ENCODE data around the gene CKAP2L.

The CKAP2L gene

DNA sequence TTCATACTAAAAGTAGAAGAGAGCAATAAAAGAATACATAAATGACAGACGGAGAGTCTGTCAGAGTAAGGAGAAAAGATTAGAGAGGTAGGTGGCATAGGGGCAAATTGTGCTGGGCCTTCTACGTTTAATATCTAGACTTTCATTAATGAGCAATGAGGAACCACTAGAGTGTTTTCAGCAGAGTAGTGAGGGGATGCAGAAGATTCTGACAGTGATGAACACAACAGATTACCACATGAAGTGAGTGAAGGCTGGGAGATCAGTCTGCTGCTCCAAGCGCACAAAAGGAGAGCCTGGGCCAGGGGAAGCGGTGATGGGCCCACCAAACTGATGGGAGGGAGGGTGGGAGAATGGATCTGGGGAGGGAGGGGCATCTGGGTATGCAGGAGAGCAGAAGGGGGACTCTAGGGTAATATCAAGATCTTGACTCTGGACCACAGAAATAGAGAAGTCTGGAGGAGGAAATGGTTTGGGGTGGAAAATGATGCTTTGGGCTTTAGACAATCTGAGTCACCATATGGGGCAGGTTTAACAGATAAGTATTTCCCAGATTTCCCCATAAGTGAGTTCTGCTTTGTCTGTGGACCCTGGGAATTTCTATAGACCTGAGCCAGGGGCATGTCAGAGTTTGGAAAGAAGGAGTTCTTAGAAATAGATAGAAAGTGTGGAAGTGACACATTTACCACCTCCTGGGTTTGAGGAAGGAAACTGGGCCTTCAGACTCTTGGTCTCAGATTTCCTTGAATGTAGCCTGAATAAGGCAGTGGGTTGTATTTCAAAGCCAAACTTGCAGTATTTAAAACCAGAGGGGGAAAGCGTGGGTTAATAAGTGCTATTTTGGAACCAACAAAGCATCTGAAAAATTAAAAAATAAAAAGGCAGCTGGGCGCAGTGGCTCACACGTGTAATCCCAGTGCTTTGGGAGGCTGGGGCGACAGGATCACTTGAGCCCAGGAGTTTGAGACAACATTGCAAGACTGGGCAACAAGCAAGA, 34.9 kb upstream of the CKAP2L start:
- no peak for TF ChIP-seq GATA3 (IDR thresholded peaks at IDR 0.05; ENCODE audit: low read depth, low read length)
- TF ChIP-seq GATA2 (IDR thresholded peaks at IDR 0.05; ENCODE audit: low read depth, low read length) = no peak

DNA sequence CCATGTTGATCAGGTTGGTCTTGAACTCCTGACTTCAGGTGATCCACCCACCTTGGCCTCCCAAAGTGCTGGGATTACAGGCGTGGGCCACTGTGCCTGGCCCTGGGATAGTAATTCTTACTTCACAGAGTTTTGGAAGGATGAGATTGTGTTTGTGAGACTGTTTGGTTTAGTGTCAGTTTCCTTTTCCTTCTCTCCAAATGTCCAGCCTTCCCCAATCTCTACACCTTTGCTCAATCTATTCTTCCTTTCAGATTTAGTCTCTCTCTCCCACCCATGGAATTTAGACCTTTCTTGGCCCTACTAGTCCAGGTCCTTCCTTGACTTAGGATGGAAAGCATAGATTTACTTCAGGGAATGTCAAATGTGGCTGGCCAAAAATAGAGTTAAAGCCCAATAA, 32.1 kb upstream of the CKAP2L start:
- no peak for TF ChIP-seq GATA2 (IDR thresholded peaks at IDR 0.05; ENCODE audit: low read depth, low read length)
- TF ChIP-seq GATA3 (IDR thresholded peaks at IDR 0.05; ENCODE audit: low read depth, low read length) = no peak

DNA sequence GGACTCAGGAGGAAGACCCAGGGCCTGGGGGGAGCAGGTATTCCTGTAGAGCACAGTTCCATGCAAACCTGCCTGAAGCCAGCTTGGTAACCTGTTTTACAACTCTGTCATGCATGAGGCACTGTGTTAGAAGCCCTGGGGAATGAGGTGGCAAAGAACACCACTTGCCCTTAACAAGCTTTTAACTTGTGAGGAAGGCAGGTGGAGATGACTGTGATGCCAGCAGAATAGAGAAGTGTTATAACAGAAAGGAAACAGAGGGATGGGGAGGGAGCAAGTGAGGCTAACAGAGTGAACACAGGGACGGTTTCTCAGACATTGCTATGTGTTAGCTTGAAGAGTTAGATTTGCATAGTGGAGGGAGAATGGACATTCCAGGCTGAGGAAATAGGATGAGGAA, 31.4 kb upstream of the CKAP2L start:
- TF ChIP-seq GATA2 (IDR thresholded peaks at IDR 0.05; ENCODE audit: low read depth, low read length) (no peak), GATA3 (IDR thresholded peaks at IDR 0.05; ENCODE audit: low read depth, low read length) (no peak)

DNA sequence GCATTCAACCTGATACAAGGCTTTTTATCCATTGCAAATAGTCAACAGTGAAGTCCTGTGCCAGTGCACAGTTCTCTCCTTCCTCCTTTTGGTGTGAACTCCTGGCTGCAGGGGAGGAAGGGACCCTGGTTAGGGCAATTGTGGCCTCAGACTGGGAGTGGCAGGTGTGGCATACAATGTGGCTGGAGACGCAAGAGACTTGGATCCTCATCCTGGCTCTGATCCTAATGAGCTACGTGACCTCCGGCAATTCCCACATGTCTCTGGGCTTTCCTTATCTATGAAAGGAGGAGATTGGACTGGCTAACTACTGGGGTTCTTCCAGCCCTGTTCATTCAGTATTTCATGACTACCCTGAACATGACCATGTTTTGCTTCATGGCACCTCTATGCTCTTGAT, 30.4 kb upstream of the CKAP2L start:
- TF ChIP-seq GATA2 (IDR thresholded peaks at IDR 0.05; ENCODE audit: low read depth, low read length) (no peak), GATA3 (IDR thresholded peaks at IDR 0.05; ENCODE audit: low read depth, low read length) (no peak)

DNA sequence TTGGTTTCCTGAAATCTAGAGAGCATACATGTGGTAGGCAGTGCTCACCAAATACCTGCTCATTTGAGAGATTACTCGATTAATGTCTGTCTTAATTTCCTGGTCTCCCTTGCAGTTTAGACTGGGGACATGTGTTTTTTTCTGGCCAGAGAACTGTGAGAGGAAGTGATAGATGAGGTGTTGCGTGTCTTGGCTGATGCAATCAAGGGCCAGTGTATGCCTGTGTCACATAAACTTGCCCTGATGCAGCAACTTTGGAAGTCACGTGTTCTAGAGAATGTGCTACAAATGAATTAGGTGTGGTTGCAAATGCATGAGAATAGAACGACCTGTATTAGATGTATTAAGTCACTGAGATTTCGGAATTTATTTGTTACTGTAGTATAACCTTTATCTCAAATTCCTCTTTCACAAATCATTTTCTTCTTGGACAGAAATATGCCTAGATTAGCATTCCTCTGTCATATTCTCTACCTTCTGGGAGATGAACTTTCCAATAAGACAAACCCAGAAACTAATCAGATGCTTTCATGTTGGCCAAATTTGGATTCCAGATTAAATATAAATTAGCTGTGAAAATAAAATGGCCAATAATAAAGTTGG, 29.8 kb upstream of the CKAP2L start:
- TF ChIP-seq GATA2 (IDR thresholded peaks at IDR 0.05; ENCODE audit: low read depth, low read length) (no peak), GATA3 (IDR thresholded peaks at IDR 0.05; ENCODE audit: low read depth, low read length) (no peak)

DNA sequence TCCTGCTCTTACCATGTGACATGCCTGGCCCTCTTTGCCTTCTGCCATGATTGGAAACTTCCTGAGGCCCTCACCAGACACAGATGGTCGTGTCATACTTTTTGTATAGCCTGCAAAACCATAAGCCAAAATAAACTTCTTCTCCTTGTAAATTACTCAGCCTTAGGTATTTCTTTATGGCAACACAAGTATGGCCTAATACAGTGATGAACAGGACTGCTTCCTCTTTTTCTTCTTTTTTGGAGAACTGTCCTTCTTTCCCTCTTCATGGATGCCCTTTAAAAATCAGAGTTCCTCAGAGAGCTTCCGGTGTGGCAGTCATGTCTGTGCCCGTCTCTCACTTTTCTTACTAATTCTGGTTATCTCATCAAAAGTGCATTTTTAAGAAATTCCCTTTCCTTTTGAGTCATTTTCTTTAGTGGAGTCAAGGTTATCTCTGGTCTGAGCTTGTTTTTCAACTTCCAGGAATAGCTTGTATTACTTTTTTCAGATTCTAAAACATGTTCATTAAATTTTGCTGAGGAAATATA, 29.1 kb upstream of the CKAP2L start:
- TF ChIP-seq GATA3 (IDR thresholded peaks at IDR 0.05; ENCODE audit: low read depth, low read length) = no peak
- no peak for TF ChIP-seq GATA2 (IDR thresholded peaks at IDR 0.05; ENCODE audit: low read depth, low read length)

DNA sequence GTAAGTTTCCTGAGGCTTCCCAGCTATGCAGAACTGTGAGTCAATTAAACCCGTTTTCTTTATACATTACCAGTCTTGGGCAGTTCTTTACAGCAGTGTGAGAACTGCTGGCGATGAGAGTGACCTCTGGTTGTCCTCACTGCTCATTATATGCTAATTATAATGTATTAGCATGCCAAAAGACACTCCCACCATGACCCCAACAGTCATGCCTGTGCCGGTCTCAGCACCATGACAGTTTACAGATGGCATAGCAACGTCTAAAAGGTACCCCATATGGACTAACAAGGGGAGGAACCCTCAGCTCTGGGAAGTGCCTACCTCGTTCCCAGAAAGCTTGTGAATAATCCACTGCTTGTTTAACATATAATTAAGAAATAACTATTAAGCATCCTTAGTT, 28.0 kb upstream of the CKAP2L start:
- TF ChIP-seq GATA2 (IDR thresholded peaks at IDR 0.05; ENCODE audit: low read depth, low read length) (no peak), GATA3 (IDR thresholded peaks at IDR 0.05; ENCODE audit: low read depth, low read length) (no peak)

DNA sequence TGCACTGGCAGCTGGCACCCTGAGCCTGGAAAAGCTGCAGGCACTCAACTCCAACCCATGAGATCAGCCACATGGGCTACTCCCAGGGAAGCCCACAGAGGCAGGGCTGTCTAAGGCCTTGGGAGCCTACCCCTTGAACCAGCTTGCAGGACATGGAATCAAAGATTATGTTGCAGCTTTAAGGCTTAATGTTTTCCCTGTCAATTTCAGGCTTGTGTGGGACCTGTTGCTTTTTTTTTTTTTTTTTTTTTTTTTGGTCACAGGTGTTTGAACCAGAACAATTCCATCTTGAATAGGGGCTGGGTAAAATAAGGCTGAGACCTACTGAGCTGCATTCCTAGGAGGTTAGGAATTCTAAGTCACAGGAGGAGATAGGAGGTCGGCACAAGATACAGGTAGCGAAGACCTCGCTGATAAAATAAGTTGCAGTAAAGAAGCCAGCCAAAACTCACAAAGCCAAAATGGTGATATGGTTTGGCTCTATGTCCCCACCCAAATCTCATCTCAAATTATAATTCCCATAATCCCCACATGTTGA, 27.4 kb upstream of the CKAP2L start:
- TF ChIP-seq GATA2 (IDR thresholded peaks at IDR 0.05; ENCODE audit: low read depth, low read length) (no peak), GATA3 (IDR thresholded peaks at IDR 0.05; ENCODE audit: low read depth, low read length) (no peak)

DNA sequence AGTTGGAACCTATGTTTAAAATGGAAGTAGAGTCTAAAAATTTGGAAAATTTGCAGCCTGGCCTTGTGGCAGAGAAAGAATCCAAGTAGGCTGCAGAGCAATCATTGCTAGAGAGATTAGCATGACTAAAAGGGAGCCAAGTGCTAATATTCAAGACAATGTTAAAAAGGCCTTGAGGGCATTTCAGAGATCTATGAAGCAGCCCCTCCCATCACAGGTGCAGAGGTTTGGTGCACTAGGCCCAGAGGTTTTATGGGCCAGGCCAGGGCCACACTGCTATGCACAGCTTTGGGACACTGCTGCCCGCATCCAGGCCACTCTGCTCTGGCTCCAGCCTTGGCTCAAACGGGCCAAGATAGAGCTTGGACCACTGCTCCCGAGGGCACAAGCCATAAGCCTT, 26.6 kb upstream of the CKAP2L start:
- TF ChIP-seq GATA2 (IDR thresholded peaks at IDR 0.05; ENCODE audit: low read depth, low read length) = no peak
- TF ChIP-seq GATA3 (IDR thresholded peaks at IDR 0.05; ENCODE audit: low read depth, low read length) = no peak

DNA sequence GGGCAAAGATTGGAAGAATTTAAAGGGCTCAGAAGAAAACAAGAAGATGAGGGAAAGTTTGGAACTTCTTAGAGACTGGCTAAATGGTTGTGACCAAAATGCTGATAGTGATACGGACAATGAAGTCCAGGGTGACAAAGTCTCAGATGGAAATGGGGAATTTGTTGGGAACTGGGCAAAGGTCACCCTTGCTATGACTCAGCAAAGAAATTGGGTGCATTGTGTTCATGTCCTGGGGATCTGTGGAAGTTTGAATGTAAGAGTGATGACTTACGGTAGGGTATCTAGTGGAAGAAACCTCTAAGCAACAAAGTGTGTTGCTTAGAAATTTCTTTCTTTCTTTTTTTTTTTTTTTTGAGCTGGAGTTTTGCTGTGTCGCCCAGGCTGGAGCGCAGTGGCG, 25.9 kb upstream of the CKAP2L start:
- no peak for TF ChIP-seq GATA3 (IDR thresholded peaks at IDR 0.05; ENCODE audit: low read depth, low read length)
- TF ChIP-seq GATA2 (IDR thresholded peaks at IDR 0.05; ENCODE audit: low read depth, low read length) = no peak

DNA sequence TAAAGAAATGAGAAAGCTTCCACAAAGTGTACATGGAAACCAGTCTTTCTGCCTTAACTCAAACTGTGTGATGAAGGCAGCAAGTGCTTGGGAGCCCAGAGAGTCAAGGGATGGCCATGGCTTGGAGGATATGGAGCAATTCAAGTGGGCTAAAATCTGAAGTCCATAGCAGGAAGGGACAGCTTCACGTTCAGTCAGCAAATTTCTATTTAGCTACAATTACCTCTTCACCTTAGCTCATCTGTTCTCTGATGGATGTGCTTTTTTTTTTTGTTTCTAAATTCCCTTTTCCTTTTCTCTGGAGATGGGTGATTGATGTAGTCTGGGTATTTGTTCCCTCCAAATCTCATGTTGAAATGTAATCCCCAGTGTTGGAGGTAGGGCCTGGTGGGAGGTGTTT, 24.8 kb upstream of the CKAP2L start:
- TF ChIP-seq GATA2 (IDR thresholded peaks at IDR 0.05; ENCODE audit: low read depth, low read length) (no peak), GATA3 (IDR thresholded peaks at IDR 0.05; ENCODE audit: low read depth, low read length) (no peak)

DNA sequence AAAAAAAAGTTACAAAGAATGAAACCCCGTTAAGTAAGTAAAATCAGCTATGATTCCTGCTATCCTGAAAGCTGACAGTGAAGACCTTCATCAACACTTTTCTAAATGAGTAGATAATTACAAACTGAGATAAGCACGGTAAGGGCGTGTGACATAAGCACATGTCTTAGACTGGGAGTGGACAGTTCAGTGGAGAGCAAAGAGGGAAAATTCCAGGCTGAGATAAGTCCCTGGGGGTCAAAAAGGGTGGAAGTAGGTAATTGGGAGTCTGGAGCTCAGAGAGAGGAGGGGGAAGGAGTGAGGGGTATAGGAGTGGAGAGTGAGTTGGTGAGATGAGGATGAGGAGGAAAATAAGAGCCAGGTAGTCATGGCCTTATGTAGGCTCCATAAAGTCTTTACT, 24.2 kb upstream of the CKAP2L start:
- no peak for TF ChIP-seq GATA3 (IDR thresholded peaks at IDR 0.05; ENCODE audit: low read depth, low read length)
- no peak for TF ChIP-seq GATA2 (IDR thresholded peaks at IDR 0.05; ENCODE audit: low read depth, low read length)

DNA sequence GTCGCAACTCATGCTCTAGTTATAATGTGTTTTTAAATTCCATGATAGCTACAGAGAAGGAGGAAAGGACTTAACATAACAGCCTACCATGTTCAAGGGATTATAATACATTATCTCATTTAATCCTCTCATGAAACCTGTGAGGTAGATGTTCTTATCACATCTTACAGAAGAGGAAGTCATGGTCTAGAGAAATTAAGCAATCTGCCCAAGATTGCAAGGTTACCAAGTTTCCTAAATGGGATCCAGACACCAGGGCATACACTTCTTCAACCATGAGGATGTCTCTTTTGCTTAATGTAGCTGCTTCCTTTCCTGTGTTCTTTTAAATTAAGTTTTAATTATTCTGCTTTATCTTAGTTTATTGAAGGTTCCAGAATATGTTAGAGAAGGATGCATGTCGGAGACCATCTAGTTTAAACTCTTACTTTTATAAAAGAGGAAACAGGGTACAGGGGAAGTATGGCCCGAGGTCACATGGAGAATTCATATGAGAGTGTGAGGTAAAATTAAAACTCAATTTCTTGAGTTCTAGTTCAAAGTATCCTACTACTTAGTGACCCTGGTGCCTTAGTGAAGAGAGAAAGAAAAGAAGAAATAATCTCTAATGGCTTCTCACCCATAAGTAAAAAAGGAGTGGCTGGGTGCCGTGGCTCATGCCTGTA, 23.5 kb upstream of the CKAP2L start:
- TF ChIP-seq GATA2 (IDR thresholded peaks at IDR 0.05; ENCODE audit: low read depth, low read length) = no peak
- TF ChIP-seq GATA3 (IDR thresholded peaks at IDR 0.05; ENCODE audit: low read depth, low read length) = no peak

DNA sequence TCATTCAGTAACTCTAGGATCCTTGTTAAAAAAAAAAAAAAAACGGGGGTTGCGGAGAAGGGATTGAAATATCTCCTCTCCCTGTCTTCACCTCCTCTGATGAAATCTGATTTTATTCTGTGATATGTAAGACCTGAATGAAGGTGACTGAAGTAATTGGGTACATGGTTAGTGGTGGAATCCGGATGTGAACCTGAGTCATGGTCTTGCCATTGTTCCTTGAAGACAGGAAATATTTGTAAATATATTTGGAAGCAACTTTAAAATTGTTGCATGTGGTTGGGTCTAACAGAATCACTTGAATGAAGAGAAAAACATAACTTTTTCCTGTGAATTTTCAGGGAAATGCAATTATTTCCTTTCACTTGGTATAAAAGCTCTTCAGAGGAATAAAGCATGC, 22.9 kb upstream of the CKAP2L start:
- no peak for TF ChIP-seq GATA2 (IDR thresholded peaks at IDR 0.05; ENCODE audit: low read depth, low read length)
